ENCODE measurements around the gene HSPG2. TPM values are rescaled to one million over a fixed set of nuclear protein-coding genes. Genes with fewer than 3 reads are reported as not detected.

Gene HSPG2
- total and polyA plus RNA-seq, 10 of the 15 experiments (the other 5 are each of a cell fraction or from before 2014, with no cell fraction given) = 0.30 to 3.4 (median 0.73) TPM; not detected in 2

DNA sequence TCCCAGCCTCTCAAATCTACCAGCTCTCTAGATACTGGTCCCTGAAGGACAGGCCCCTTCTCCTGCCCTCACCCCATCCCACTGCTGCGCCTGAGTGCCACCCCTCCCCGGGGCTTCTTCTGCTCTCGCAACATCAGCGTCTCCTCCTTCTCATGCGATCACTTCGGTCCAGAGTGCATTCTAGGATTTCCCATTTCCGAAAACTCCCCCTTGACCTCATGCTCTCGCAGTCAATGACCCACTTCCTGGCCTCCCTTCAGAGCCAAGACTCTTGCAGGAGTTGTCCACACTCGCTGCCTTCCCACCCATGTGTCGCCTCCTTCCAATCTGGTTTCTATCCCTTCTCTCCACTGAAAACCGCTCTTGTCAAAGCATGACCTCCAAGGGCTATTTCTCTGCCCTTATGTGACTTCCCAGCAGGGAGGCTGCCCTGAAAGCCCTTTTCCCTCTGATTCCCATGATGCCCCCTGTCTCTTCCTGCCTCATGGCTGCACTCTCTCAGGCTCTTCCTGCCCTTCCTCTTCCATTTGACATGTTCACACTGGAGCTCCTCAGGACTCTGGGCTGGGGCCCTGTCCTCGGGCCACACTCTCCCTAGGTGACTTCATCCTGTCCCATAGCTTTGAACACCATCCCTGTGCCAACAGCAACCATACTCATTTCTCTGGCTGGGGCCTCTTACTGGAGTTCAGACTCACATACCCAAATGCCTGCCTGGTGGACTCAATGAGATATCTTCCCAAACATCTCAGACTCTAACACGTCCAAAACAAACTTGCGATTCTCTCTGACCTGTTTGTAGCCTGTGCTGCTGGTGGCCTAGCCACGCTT is 79.1 kb downstream of the HSPG2 start:
- SMC1A ChIA-PET (ENCODE audit: uncharacterized antibody, unreplicated experiment) = interaction anchor here (1.1 kb wide), 1 partner anchor 11 kb away, joined by 3 read pairs; no protein-coding TSS in a partner anchor

More for the DNA sequence above, 79.1 kb downstream of the HSPG2 start:
- no TSS peak for BruUV-seq (replicated peaks)
- WGBS (ENCODE audit: insufficient coverage, insufficient replicate concordance, low lambda C conversion rate, missing lambda C conversion rate) = 66% methylated on average over 15 of the region's 15 CpGs
- ChIA-PET POLR2A (no interaction called here), RAD21 (ENCODE audit: unreplicated experiment) (no interaction called here), CTCF (interaction anchor here (1.3 kb wide), 1 partner anchor 9 kb away, joined by 5 read pairs; no protein-coding TSS in a partner anchor)
- TF ChIP-seq FOS (IDR thresholded peaks at IDR 0.05; ENCODE audit: borderline replicate concordance, extremely low read depth, insufficient read length) (no peak), ZNF217 (IDR thresholded peaks at IDR 0.05) (no peak), EED (IDR thresholded peaks at IDR 0.05; ENCODE audit: low read depth) (no peak), PAX5 (IDR thresholded peaks at IDR 0.05; ENCODE audit: borderline replicate concordance, low read depth, low read length) (no peak), KDM1A (IDR thresholded peaks at IDR 0.05; ENCODE audit: borderline replicate concordance) (no peak), ESRRA (IDR thresholded peaks at IDR 0.05; ENCODE audit: low read length) (no peak), GABPA (IDR thresholded peaks at IDR 0.05; ENCODE audit: low read depth) (no peak), SP1 (IDR thresholded peaks at IDR 0.05; ENCODE audit: low read depth, low read length) (no peak), SRF (IDR thresholded peaks at IDR 0.05; ENCODE audit: low read depth in 2 of 2, low read length in 2 of 2) (no peak), POLR2A (IDR thresholded peaks at IDR 0.05; ENCODE audit: low read depth, low read length) (no peak), TCF12 (IDR thresholded peaks at IDR 0.05; ENCODE audit: low read depth, low read length) (no peak)
- TF ChIP-seq, protein P1, sequence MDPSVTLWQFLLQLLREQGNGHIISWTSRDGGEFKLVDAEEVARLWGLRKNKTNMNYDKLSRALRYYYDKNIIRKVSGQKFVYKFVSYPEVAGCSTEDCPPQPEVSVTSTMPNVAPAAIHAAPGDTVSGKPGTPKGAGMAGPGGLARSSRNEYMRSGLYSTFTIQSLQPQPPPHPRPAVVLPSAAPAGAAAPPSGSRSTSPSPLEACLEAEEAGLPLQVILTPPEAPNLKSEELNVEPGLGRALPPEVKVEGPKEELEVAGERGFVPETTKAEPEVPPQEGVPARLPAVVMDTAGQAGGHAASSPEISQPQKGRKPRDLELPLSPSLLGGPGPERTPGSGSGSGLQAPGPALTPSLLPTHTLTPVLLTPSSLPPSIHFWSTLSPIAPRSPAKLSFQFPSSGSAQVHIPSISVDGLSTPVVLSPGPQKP (IDR thresholded peaks at IDR 0.05; ENCODE audit: low read depth, low read length) = no peak
- TF ChIP-seq, protein P2, sequence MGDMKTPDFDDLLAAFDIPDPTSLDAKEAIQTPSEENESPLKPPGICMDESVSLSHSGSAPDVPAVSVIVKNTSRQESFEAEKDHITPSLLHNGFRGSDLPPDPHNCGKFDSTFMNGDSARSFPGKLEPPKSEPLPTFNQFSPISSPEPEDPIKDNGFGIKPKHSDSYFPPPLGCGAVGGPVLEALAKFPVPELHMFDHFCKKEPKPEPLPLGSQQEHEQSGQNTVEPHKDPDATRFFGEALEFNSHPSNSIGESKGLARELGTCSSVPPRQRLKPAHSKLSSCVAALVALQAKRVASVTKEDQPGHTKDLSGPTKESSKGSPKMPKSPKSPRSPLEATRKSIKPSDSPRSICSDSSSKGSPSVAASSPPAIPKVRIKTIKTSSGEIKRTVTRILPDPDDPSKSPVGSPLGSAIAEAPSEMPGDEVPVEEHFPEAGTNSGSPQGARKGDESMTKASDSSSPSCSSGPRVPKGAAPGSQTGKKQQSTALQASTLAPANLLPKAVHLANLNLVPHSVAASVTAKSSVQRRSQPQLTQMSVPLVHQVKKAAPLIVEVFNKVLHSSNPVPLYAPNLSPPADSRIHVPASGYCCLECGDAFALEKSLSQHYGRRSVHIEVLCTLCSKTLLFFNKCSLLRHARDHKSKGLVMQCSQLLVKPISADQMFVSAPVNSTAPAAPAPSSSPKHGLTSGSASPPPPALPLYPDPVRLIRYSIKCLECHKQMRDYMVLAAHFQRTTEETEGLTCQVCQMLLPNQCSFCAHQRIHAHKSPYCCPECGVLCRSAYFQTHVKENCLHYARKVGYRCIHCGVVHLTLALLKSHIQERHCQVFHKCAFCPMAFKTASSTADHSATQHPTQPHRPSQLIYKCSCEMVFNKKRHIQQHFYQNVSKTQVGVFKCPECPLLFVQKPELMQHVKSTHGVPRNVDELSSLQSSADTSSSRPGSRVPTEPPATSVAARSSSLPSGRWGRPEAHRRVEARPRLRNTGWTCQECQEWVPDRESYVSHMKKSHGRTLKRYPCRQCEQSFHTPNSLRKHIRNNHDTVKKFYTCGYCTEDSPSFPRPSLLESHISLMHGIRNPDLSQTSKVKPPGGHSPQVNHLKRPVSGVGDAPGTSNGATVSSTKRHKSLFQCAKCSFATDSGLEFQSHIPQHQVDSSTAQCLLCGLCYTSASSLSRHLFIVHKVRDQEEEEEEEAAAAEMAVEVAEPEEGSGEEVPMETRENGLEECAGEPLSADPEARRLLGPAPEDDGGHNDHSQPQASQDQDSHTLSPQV (IDR thresholded peaks at IDR 0.05) = no peak
- Histone ChIP-seq H3K4me3 (no peak overlapping the region), H3K9me3 (replicated peaks; ENCODE audit: control insufficient read depth, insufficient read depth, low read length) (no peaks in the 10 kb centered on the region; the same call in 2 of the 3 replicates), H3K27ac (ENCODE audit: control insufficient read depth, insufficient read depth) (no peak overlapping the region), H3K9ac (ENCODE audit: control insufficient read depth, insufficient read depth, low read length) (no peak overlapping the region), H3K4me1 (ENCODE audit: control insufficient read depth, insufficient read depth, low read length) (no peaks in the 10 kb centered on the region), H4K20me1 (ENCODE audit: control insufficient read depth, insufficient read depth) (no peaks in the 10 kb centered on the region), H3K79me2 (ENCODE audit: control insufficient read depth, insufficient read depth, low read length) (no peaks in the 10 kb centered on the region), H2AFZ (ENCODE audit: control insufficient read depth, low read depth, low read length) (no peak overlapping the region), H3K4me2 (ENCODE audit: control insufficient read depth, insufficient read depth) (no peak overlapping the region), H3K27me3 (replicated peaks in 1 of 2; ENCODE audit: control insufficient read depth in 2 of 2, insufficient read depth in 2 of 2, low read length in 1 of 2) (no peaks in the 10 kb centered on the region), H3K36me3 (ENCODE audit: control insufficient read depth in 2 of 2, insufficient read depth in 2 of 2, low read length in 1 of 2) (no peaks in the 10 kb centered on the region)
- DNase-seq (ENCODE audit: low read depth, low spot score) (no peak), ATAC-seq (no peak), FAIRE-seq (no peak)
- intact Hi-C loops (cut with micrococcal nuclease; ENCODE audit: unreplicated experiment) = no loop called here
- in situ Hi-C loops (cut with MboI) = no loop called here

Data from GM12878 (cell line).